Endodermal cell (in vitro differentiated cells): Measurements from ENCODE around the gene TTC28. TPM values are rescaled to one million over a fixed set of nuclear protein-coding genes. Genes with fewer than 3 reads are reported as not detected.

Experiments used
- DNase-seq: peaks from one replicate; pipeline ENCODE4 v3.0.0-alpha.2; 2017
- H3K27ac ChIP-seq: 2 replicates; pipeline ENCODE4 v1.5.1; 2013; ENCODE audit warnings: mild to moderate bottlenecking, low read depth, low read length, moderate library complexity
- H3K27me3 ChIP-seq: 2 replicates; pipeline ENCODE4 v1.6.1; 2013; ENCODE audit warnings: mild to moderate bottlenecking, low read length, moderate library complexity; ENCODE audit not compliant: insufficient read depth, control insufficient read depth, poor library complexity, severe bottlenecking
- H3K36me3 ChIP-seq: 2 replicates; pipeline ENCODE4 v1.7.0; 2013; ENCODE audit warnings: mild to moderate bottlenecking, low read length, moderate library complexity; ENCODE audit not compliant: control insufficient read depth, insufficient read depth
- H3K4me1 ChIP-seq: one replicate; pipeline ENCODE4 v1.7.0; 2013; ENCODE audit warnings: low read length; ENCODE audit not compliant: control insufficient read depth, insufficient read depth
- H3K4me3 ChIP-seq: 2 replicates; pipeline ENCODE4 v1.5.1; 2013; ENCODE audit warnings: mild to moderate bottlenecking, low read length, moderate library complexity
- H3K9ac ChIP-seq: 2 replicates; pipeline ENCODE4 v1.6.1; 2013; ENCODE audit warnings: mild to moderate bottlenecking, low read length, moderate library complexity; ENCODE audit not compliant: poor library complexity, severe bottlenecking; ENCODE audit errors: extremely low read depth
- H3K9me3 ChIP-seq: 2 replicates; pipeline ENCODE4 v1.6.1; 2013; ENCODE audit warnings: mild to moderate bottlenecking, low read length, moderate library complexity; ENCODE audit not compliant: control insufficient read depth
- H3K27ac Mint-ChIP-seq: 2 replicates; pipeline ENCODE4 v1.8.0; 2020; ENCODE audit warnings: mixed read lengths
- H3K27me3 Mint-ChIP-seq: 2 replicates; pipeline ENCODE4 v1.8.0; 2021; ENCODE audit warnings: mild to moderate bottlenecking, mixed read lengths; ENCODE audit not compliant: insufficient read depth
- H3K36me3 Mint-ChIP-seq: 2 replicates; pipeline ENCODE4 v1.8.0; 2020; ENCODE audit warnings: low read depth, mixed read lengths
- H3K4me1 Mint-ChIP-seq: 2 replicates; pipeline ENCODE4 v1.8.0; 2020; ENCODE audit warnings: mixed read lengths
- H3K4me3 Mint-ChIP-seq: 2 replicates; pipeline ENCODE4 v1.8.0; 2020; ENCODE audit warnings: mild to moderate bottlenecking, moderate library complexity, mixed read lengths
- H3K9me3 Mint-ChIP-seq: 2 replicates; pipeline ENCODE4 v1.8.0; 2020; ENCODE audit warnings: mild to moderate bottlenecking, mixed read lengths
- CTCF ChIP-seq: fragments of 200-600 bp; sonication (generic); conservative IDR thresholded peaks from 2 replicates; pipeline ENCODE4 v1.5.0; 2021; ENCODE audit warnings: antibody characterized with exemption, mild to moderate bottlenecking
- WGBS, 2 experiments: methylation state at CpG; one replicate each; pipeline versions ENCODE4 v1.1.5 to v1.1.7; 2013; ENCODE audit warnings: missing lambda C conversion rate in 2 of 2, mixed read lengths in 1 of 2; ENCODE audit not compliant: insufficient coverage in 1 of 2, insufficient read length in 1 of 2; 5-methylcytosine and 5-hydroxymethylcytosine counted together
- total RNA-seq, 2 donors: library from RNA; stranded (reverse); fragmentation: NEBNext Ultra II Directional in 1 of 2; extraction: Animal tissue kit (Norgen Biotek cat#: 25700) in 1 of 2; gene quantifications; 2 replicates in 1 of 2; 3 replicates in 1 of 2; pipeline ENCODE4 v1.2.1, GENCODE V29; 2021

The TTC28 gene
- total RNA-seq, 2 donors from 2014 or later = 28.6 to 34.0 TPM

DNA sequence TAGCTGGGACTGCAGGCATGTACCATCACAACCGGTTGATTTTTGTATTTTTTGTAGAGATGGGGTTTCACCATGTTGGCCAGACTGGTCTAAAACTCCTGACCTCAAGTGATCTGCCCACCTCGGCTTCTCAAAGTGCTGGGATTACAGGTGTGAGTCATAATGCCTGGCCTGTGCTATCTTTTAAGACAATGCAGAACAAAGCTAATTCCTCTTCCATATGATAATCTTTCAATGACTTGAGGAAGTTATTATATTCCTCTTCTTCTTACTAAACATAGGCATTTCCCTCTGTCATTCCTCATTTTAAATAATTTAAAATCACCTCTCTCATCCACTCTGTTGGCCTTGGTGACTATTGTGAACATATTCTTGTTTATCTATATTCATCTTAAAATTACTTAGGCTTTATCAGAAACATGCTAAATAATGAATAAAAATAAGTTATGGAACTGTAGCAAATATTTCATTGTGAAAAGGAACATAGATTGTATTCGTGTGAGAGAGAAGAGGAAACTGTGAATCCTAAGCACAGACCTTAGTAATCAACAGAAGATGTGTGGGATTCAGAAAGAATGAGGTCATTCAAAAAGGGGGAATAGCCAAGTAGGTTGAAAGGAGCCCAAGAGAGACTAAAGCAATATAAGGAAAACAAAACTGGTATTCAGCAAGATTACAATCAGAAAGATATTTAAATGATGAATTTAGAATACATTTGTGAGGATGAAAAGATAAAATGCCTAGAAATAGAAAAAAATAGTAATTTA lies 269.4 kb downstream of the TTC28 start:
- H3K9me3 ChIP-seq = peaks cover 4% of the 10 kb centered on the region
- Mint-ChIP-seq H3K9me3 (peaks cover 6% of the 10 kb centered on the region), H3K4me3 (no peak overlapping the region), H3K4me1 (peaks cover 8% of the 10 kb centered on the region), H3K36me3 (peaks cover 4% of the 10 kb centered on the region), H3K27me3 (no peaks in the 10 kb centered on the region), H3K27ac (peak overlapping the region; percentile 60)
- H3K9ac ChIP-seq = no peak overlapping the region
- H3K4me1 ChIP-seq = no peaks in the 10 kb centered on the region
- no peak overlapping the region for H3K4me3 ChIP-seq
- 58 to 69% methylated on average over 2 to 3 of the region's 3 CpGs for WGBS, 2 experiments
- no peaks in the 10 kb centered on the region for H3K36me3 ChIP-seq
- no peak for DNase-seq
- no peak overlapping the region for H3K27ac ChIP-seq
- H3K27me3 ChIP-seq = no peaks in the 10 kb centered on the region
- no peak for TF ChIP-seq CTCF

- Mint-ChIP-seq H3K27ac (no peak overlapping the region), H3K27me3 (no peaks in the 10 kb centered on the region), H3K9me3 (peaks cover 7% of the 10 kb centered on the region), H3K36me3 (peaks cover 4% of the 10 kb centered on the region), H3K4me1 (peaks cover 8% of the 10 kb centered on the region), H3K4me3 (no peak overlapping the region)
- Histone ChIP-seq H3K4me1 (no peaks in the 10 kb centered on the region), H3K4me3 (no peak overlapping the region), H3K27ac (no peak overlapping the region), H3K9ac (no peak overlapping the region), H3K36me3 (no peaks in the 10 kb centered on the region), H3K27me3 (no peaks in the 10 kb centered on the region), H3K9me3 (peaks cover 4% of the 10 kb centered on the region)
- 96 to 100% methylated on average over 1 to 2 of the region's 2 CpGs for WGBS, 2 experiments
- DNase-seq = no peak
- TF ChIP-seq CTCF = no peak
These were observed 270.9 kb downstream of the TTC28 start for GRCh38 chr22:28408709-28409108.

DNA sequence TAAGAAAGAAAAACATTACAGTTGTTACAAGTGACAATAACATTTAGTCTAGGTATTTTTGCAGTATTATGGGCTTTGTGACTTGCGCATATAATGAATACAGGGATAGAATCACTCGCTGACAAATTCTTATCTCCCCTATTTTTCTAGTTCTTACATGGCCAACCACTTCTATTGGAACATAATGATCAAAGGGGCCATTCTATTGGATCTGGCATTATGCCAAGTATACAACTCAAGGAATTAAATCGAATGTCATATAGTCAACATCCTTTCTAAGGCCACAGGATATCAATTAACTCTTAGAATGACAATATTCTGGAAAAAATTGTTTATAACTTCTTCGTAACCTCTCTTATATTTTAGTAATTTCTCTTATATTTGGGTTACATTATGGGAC lies 272.0 kb downstream of the TTC28 start:
- no peaks in the 10 kb centered on the region for H3K27me3 ChIP-seq
- peaks cover 7% of the 10 kb centered on the region for H3K9me3 Mint-ChIP-seq
- H3K27ac Mint-ChIP-seq = no peak overlapping the region
- no peaks in the 10 kb centered on the region for H3K27me3 Mint-ChIP-seq
- DNase-seq = no peak
- 95 to 100% methylated on average over 2 to 3 of the region's 4 CpGs for WGBS, 2 experiments
- no peak overlapping the region for H3K4me3 Mint-ChIP-seq
- no peaks in the 10 kb centered on the region for H3K4me1 ChIP-seq
- H3K36me3 Mint-ChIP-seq = peaks cover 4% of the 10 kb centered on the region
- H3K9ac ChIP-seq = no peak overlapping the region
- peaks cover 14% of the 10 kb centered on the region for H3K4me1 Mint-ChIP-seq
- H3K27ac ChIP-seq = no peak overlapping the region
- TF ChIP-seq CTCF = no peak
- H3K36me3 ChIP-seq = no peaks in the 10 kb centered on the region
- peaks cover 4% of the 10 kb centered on the region for H3K9me3 ChIP-seq
- H3K4me3 ChIP-seq = no peak overlapping the region
